ENCODE measurements around the gene UBAC1.
"Not testable (repeated sequence)": the region's sequence is repeated elsewhere in the genome, so short reads cannot be mapped to it uniquely, and the experiment has no call there.

Gene UBAC1

GRCh38 chr9:135973277-135974219 lies 12.4 kb upstream of the UBAC1 start:
- no peak overlapping the region for H3K4me3 ChIP-seq (ENCODE audit: low read length)
- H3K36me3 ChIP-seq (ENCODE audit: insufficient read depth, low read length): no peaks in the 10 kb centered on the region
- peaks cover 9% of the 10 kb centered on the region for H3K4me1 ChIP-seq (ENCODE audit: control insufficient read depth, insufficient read depth, low read length)

GRCh38 chr9:135971892-135972291 lies 10.7 kb upstream of the UBAC1 start:
- Histone ChIP-seq H3K4me2 (ENCODE audit: low read length) (no peak overlapping the region), H3K27me3 (ENCODE audit: control insufficient read depth, insufficient read depth, low read length) (peaks cover 16% of the 10 kb centered on the region), H3K36me3 (ENCODE audit: insufficient read depth, low read length) (no peaks in the 10 kb centered on the region), H3K4me3 (ENCODE audit: low read length) (no peak overlapping the region), H3K9ac (ENCODE audit: low read depth, low read length) (no peak overlapping the region), H3K9me3 (replicated peaks; ENCODE audit: low read length) (no peaks in the 10 kb centered on the region), H3K4me1 (ENCODE audit: control insufficient read depth, insufficient read depth, low read length) (peaks cover 11% of the 10 kb centered on the region)

More at GRCh38 chr9:135973277-135974219, 12.4 kb upstream of the UBAC1 start:
- Histone ChIP-seq H3K9me3 (replicated peaks; ENCODE audit: low read length) (no peaks in the 10 kb centered on the region), H3K9ac (ENCODE audit: low read depth, low read length) (no peak overlapping the region), H3K27me3 (ENCODE audit: control insufficient read depth, insufficient read depth, low read length) (peaks cover 17% of the 10 kb centered on the region), H3K4me2 (ENCODE audit: low read length) (no peak overlapping the region)

DNA sequence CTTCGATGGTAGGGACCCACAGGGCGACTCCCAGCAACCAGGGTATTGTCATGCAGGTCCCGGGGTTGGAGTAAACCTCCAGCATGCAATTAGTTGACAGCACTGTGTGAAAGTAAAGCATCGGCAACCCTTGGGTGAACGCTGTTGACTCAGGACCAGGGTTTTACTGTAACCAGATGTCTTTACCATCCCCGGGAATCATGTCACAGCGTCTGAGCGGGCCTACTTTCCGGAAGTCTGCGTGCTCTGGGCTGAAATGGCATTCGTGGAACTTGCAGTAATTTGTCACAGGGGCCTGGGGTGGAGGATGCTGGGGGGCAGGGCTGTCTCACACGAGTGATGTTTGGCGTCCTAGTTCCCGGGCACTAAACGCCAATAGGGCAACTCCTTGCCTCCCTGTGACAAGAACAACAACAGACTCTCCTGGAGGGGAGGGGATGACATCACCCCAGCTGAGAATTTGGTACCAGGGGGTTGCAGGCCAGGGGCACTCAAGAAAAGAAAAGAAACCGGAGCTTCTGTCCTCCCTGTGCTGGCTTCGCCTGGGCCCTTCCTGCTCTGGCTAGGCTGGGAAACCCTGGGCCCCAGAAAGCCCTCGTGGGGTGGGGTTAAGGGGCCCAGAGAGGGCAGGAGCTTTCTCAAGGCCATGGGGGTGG lies 10.1 kb upstream of the UBAC1 start:
- Histone ChIP-seq H3K4me1 (ENCODE audit: control insufficient read depth, insufficient read depth, low read length) (peaks cover 5% of the 10 kb centered on the region), H3K4me3 (ENCODE audit: low read length) (no peak overlapping the region), H3K9ac (ENCODE audit: low read depth, low read length) (no peak overlapping the region), H3K36me3 (ENCODE audit: insufficient read depth, low read length) (no peaks in the 10 kb centered on the region), H3K4me2 (ENCODE audit: low read length) (no peak overlapping the region), H3K9me3 (replicated peaks; ENCODE audit: low read length) (no peaks in the 10 kb centered on the region), H3K27me3 (ENCODE audit: control insufficient read depth, insufficient read depth, low read length) (peaks cover 11% of the 10 kb centered on the region)

DNA sequence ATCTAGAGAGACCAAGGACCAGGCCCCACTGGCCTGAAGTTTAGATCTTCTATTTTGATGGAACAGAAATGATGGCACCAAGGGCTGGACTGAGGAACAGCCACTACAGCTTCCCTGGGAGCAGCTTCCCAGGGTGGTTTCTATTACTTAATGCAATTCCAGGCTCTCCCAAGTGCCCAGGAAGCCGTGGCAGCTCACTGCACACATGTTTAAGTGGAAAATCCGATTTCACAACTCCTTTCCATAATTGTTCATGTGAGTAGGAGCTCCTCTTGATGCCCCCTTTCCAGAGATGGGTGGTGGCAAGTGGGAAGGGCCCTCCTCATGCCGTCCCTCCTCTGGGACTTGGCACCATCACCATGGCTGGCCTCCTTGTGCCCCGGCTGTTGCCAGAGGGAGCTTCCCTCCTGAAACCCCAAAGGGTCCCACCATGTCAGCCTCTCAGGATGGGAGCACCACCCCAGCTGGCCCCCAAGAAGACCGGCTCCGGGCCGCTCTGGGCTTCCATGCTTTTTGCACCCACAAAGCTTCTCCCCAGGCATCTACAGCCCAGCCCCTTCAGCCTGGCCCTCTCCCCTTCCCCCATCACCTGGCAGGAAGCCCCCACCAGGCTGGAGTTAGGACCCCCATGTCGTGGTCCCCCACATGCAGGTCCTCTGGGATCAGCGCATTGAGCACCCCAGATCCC lies 9.1 kb upstream of the UBAC1 start:
- Histone ChIP-seq H3K4me2 (ENCODE audit: low read length) (no peak overlapping the region), H3K36me3 (ENCODE audit: insufficient read depth, low read length) (no peaks in the 10 kb centered on the region), H3K4me1 (ENCODE audit: control insufficient read depth, insufficient read depth, low read length) (peaks cover 4% of the 10 kb centered on the region), H3K4me3 (ENCODE audit: low read length) (no peak overlapping the region), H3K9ac (ENCODE audit: low read depth, low read length) (no peak overlapping the region), H3K9me3 (replicated peaks; ENCODE audit: low read length) (no peaks in the 10 kb centered on the region), H3K27me3 (ENCODE audit: control insufficient read depth, insufficient read depth, low read length) (peaks cover 11% of the 10 kb centered on the region)

- no peaks in the 10 kb centered on the region for H3K36me3 ChIP-seq (ENCODE audit: insufficient read depth, low read length)
- no peak overlapping the region for H3K4me3 ChIP-seq (ENCODE audit: low read length)
- peaks cover 11% of the 10 kb centered on the region for H3K27me3 ChIP-seq (ENCODE audit: control insufficient read depth, insufficient read depth, low read length)
Observed at GRCh38 chr9:135969064-135969683, 8.0 kb upstream of the UBAC1 start.

DNA sequence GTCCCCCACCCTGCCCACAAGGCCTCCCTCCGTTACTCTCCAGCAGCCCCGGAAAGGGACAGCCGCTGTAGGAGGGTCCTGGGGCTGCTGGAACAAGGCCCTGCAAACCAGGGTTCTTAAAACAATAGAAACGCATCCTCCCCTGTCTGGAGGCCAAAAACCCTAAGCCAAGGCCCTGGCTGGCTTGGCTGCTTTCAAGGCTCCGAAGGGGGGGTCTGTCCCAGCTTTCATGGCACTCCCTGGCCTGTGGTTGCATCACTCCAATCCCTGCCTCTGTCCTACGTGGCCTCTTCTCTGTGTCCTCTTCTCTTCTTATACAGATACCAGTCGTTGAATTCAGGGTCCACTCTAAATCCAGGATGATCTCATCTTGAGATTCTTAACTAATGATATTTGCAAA lies 7.4 kb upstream of the UBAC1 start:
- peaks cover 11% of the 10 kb centered on the region for H3K27me3 ChIP-seq (ENCODE audit: control insufficient read depth, insufficient read depth, low read length)
- H3K4me3 ChIP-seq (ENCODE audit: low read length): no peak overlapping the region

More at GRCh38 chr9:135969064-135969683, 8.0 kb upstream of the UBAC1 start:
- Histone ChIP-seq H3K9me3 (replicated peaks; ENCODE audit: low read length) (no peaks in the 10 kb centered on the region), H3K4me2 (ENCODE audit: low read length) (no peak overlapping the region), H3K4me1 (ENCODE audit: control insufficient read depth, insufficient read depth, low read length) (peaks cover 4% of the 10 kb centered on the region), H3K9ac (ENCODE audit: low read depth, low read length) (no peak overlapping the region)

GRCh38 chr9:135968083-135968476 lies 6.9 kb upstream of the UBAC1 start:
- H3K4me2 ChIP-seq (ENCODE audit: low read length): no peak overlapping the region
- H3K4me1 ChIP-seq (ENCODE audit: control insufficient read depth, insufficient read depth, low read length): peaks cover 4% of the 10 kb centered on the region
- H3K9me3 ChIP-seq (replicated peaks; ENCODE audit: low read length): no peaks in the 10 kb centered on the region
- H3K4me3 ChIP-seq (ENCODE audit: low read length): no peak overlapping the region
- H3K27me3 ChIP-seq (ENCODE audit: control insufficient read depth, insufficient read depth, low read length): peaks cover 11% of the 10 kb centered on the region
- no peak overlapping the region for H3K9ac ChIP-seq (ENCODE audit: low read depth, low read length)
- H3K36me3 ChIP-seq (ENCODE audit: insufficient read depth, low read length): no peaks in the 10 kb centered on the region

More for the DNA sequence above, 7.4 kb upstream of the UBAC1 start:
- Histone ChIP-seq H3K9me3 (replicated peaks; ENCODE audit: low read length) (no peaks in the 10 kb centered on the region), H3K9ac (ENCODE audit: low read depth, low read length) (no peak overlapping the region), H3K4me1 (ENCODE audit: control insufficient read depth, insufficient read depth, low read length) (peaks cover 4% of the 10 kb centered on the region), H3K4me2 (ENCODE audit: low read length) (no peak overlapping the region), H3K36me3 (ENCODE audit: insufficient read depth, low read length) (no peaks in the 10 kb centered on the region)

GRCh38 chr9:135966916-135967260 lies 5.7 kb upstream of the UBAC1 start:
- not testable (repeated sequence) for H3K36me3 ChIP-seq (ENCODE audit: insufficient read depth, low read length); H3K9ac ChIP-seq (ENCODE audit: low read depth, low read length); H3K4me1 ChIP-seq (ENCODE audit: control insufficient read depth, insufficient read depth, low read length); H3K9me3 ChIP-seq (replicated peaks; ENCODE audit: low read length); H3K4me2 ChIP-seq (ENCODE audit: low read length); H3K4me3 ChIP-seq (ENCODE audit: low read length)
- peaks cover 18% of the 10 kb centered on the region for H3K27me3 ChIP-seq (ENCODE audit: control insufficient read depth, insufficient read depth, low read length)

- Histone ChIP-seq H3K9ac (ENCODE audit: low read depth, low read length) (no peak overlapping the region), H3K9me3 (replicated peaks; ENCODE audit: low read length) (no peaks in the 10 kb centered on the region), H3K4me3 (ENCODE audit: low read length) (no peak overlapping the region), H3K4me1 (ENCODE audit: control insufficient read depth, insufficient read depth, low read length) (peaks cover 5% of the 10 kb centered on the region), H3K27me3 (ENCODE audit: control insufficient read depth, insufficient read depth, low read length) (peaks cover 12% of the 10 kb centered on the region), H3K4me2 (ENCODE audit: low read length) (no peak overlapping the region), H3K36me3 (ENCODE audit: insufficient read depth, low read length) (no peaks in the 10 kb centered on the region)
Observed at GRCh38 chr9:135965124-135965756, 4.1 kb upstream of the UBAC1 start.

GRCh38 chr9:135963938-135964337 lies 2.8 kb upstream of the UBAC1 start:
- H3K27me3 ChIP-seq (ENCODE audit: control insufficient read depth, insufficient read depth, low read length): peaks cover 8% of the 10 kb centered on the region
- no peak overlapping the region for H3K9ac ChIP-seq (ENCODE audit: low read depth, low read length)
- no peak overlapping the region for H3K4me2 ChIP-seq (ENCODE audit: low read length)
- H3K9me3 ChIP-seq (replicated peaks; ENCODE audit: low read length): no peaks in the 10 kb centered on the region
- no peaks in the 10 kb centered on the region for H3K36me3 ChIP-seq (ENCODE audit: insufficient read depth, low read length)
- H3K4me1 ChIP-seq (ENCODE audit: control insufficient read depth, insufficient read depth, low read length): peaks cover 14% of the 10 kb centered on the region
- H3K4me3 ChIP-seq (ENCODE audit: low read length): no peak overlapping the region

GRCh38 chr9:135963338-135963737 lies 2.2 kb upstream of the UBAC1 start:
- peaks cover 8% of the 10 kb centered on the region for H3K27me3 ChIP-seq (ENCODE audit: control insufficient read depth, insufficient read depth, low read length)
- H3K4me3 ChIP-seq (ENCODE audit: low read length): no peak overlapping the region
- no peak overlapping the region for H3K4me2 ChIP-seq (ENCODE audit: low read length)
- no peaks in the 10 kb centered on the region for H3K9me3 ChIP-seq (replicated peaks; ENCODE audit: low read length)
- peaks cover 14% of the 10 kb centered on the region for H3K4me1 ChIP-seq (ENCODE audit: control insufficient read depth, insufficient read depth, low read length)
- H3K9ac ChIP-seq (ENCODE audit: low read depth, low read length): no peak overlapping the region
- H3K36me3 ChIP-seq (ENCODE audit: insufficient read depth, low read length): no peaks in the 10 kb centered on the region
